GM10847 (cell line): ENCODE results near the gene DSCAML1.

ENCODE experiments used
- POLR2A ChIP-seq: IDR thresholded peaks from 2 replicates; pipeline ENCODE4 v1.6.1; 2011; ENCODE audit not compliant: insufficient read length; ENCODE audit errors: extremely low read depth

The DSCAML1 gene

DNA sequence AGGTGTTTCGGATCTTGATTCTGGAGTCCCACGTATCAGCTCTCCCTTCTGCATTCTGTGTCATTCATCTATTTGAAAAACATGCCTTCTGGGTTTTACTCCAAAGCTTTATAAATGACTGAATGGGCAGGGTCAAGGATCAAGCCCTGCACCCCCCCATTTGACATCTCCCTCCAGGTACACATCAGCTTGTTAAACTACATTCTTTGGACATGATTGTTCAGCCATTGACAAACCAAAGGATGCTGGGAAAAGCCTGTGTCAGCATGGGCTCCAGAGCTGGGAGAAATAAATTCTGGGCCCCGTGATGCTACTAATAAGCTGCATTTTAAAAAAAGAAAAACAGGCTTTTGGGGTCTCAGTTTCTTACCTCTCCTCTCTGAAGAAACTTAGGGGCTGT lies 103.7 kb downstream of the DSCAML1 start:
- TF ChIP-seq POLR2A, result no peak

DNA sequence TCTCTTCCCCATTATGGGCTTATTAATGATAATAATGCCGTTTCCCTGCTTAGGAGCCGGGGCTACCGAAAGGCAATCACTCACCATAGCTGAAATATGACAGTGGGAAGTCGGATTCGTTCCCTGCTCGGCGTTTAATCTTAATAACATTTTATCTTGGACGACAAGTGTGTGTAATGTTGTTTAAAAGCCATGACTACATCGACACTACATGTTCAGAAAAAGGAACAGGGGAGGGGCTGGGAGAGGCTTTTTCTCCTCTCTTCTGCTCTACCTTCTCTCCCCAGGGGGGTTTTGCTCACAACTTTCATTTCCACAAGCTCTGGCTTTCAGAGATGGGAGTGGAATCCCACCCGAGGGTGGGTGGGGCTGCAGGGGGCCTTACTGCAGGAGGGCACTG lies 105.5 kb downstream of the DSCAML1 start:
- no peak for TF ChIP-seq POLR2A

DNA sequence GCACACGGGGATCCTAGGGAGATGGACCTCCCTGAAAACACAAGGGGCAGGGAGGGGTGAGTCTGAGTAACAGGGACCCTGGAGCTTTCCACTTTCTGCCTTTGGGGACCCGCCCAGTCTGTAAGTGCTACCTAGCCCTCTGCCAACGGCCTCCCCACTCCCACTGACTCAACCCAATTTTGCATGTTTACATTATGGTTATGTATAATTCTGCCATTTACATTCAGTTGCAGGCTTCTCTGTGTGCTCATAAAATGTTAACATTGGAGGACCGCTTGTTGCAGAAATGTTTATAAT lies 105.8 kb downstream of the DSCAML1 start:
- TF ChIP-seq POLR2A, result no peak

DNA sequence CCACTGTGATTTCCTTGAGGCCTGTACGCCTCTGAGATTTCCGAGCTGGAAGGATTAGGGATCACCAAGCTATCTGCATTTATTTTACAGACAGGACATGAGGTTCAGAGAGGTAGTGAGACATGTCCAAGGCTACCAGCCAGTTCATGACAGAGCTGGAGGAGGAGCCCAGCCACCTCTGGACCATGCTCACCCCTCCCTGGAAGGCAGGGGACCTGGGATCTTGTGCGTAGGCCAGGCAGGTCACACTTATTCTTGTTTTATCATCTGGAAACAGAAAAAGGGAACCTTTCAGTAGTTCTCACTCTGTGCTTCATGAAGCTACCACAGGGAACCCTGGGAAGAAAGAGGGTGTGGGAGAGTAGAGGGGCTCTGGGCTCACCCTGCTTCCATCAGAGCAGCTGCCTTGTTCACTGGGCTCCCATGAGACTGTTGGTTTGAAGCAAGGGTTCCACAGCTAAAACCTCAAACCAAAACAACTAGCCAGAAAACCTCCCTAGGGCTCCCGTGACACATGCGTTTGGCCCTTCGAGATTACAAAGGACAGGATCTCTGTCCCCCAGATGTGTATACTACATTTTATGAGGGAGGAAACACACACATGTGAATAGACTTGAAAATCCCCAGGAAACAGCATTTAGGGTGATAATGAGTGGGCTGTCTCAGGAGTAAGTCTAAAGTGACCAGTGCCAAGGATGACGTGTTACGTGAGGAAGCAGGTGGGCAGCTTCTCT lies 106.4 kb downstream of the DSCAML1 start:
- no peak for TF ChIP-seq POLR2A

DNA sequence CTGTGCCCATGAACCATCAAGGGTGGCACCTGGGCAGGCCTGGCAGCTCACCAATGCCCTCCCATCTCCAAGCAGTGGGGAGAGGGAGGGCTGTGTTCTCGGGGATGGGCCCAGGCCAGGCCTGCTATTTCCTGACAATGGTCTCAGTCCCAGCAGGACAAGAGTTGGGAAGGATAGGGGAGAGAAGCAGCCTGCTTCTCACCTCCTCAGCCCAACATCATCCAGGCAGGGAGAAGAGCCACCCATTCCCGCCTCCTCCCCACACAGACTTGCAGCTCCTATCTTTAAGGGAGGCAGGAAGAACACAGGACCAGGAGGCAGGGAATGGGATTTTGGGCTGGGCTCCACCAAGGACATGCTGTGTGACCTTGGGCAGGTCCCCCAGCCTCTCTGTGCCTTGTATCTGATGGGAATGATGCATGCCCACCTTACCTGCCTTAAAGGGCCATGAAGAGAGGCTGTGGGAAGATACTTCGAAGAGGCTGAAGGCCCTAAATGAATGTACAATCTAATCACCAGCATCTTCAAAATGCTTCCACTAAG lies 108.7 kb downstream of the DSCAML1 start:
- no peak for TF ChIP-seq POLR2A

DNA sequence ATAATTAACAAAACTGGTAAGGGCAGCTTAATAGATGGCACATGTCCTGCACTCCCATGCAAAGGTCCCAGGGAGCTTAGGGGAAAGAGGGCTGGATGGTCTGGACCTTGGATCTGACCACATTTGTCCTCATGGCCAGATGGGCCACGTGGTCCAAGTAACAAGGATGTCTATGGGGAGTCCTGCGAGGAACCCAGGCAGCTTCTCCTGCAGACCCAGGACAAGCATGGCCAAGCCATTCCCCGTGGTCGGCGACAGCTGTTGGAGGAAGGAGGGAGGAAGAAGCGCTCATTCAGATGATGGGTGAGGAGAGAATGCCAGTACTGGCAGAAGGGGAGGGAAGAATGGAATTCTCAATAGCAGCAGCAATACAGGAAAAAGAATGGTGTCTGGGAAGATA lies 109.2 kb downstream of the DSCAML1 start:
- no peak for TF ChIP-seq POLR2A

DNA sequence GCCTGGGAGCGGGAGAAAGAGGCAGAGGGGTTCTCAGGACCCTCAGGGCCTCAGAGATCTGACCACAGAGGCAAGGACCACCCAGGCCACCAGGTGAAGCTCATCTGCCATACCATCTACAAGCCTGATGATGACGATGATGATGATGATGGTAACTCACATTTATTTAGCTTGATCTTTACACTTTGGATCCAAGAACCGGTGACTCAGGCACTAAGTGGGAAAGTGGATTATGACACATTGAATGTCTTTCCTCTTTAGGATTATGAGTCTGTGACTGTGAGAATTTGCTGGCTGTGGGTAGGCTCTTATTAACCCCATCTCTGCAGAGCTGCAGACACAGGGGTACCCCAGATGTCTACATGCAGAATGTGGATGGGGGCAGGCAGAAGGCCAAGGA lies 110.3 kb downstream of the DSCAML1 start:
- no peak for TF ChIP-seq POLR2A

DNA sequence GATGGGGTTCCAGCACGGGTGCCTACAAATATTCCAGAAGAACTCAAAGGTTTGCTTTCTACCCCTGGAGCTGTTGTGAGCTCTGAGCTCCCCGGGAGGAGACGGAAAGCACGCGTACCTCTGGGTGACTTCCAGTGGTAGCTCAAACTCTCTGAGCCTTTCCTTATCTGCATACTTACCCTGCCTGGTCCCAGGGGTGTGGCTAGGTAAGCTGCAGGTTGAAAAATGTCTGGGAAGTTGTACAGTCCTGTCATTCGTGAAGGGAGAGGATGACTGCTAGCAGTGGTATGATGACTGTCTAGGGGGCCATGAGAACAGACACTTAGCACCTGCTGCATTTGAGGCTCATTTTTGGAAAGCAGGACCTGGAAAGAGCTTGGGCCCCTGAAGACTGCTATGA lies 111.5 kb downstream of the DSCAML1 start:
- no peak for TF ChIP-seq POLR2A

DNA sequence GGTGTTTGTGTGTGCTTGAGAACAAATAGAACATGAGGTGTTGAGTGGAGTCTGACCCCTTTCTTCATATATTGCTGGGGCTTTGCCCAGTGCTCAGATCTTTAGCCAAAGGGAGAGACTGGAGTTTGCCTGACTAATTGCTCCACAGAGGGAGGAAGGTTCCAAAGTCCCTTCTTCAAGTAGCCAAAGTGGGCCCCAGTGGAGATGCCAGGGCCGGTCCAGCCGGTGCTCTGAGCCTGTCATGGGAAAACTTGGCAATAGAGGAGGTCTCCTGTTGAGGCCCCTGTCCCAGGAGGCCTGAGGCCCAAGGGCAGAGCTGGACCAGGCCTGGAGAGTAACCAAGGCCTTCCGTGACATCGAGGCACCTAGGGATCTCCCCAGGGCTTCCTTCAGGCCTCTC lies 112.3 kb downstream of the DSCAML1 start:
- TF ChIP-seq POLR2A, result no peak

DNA sequence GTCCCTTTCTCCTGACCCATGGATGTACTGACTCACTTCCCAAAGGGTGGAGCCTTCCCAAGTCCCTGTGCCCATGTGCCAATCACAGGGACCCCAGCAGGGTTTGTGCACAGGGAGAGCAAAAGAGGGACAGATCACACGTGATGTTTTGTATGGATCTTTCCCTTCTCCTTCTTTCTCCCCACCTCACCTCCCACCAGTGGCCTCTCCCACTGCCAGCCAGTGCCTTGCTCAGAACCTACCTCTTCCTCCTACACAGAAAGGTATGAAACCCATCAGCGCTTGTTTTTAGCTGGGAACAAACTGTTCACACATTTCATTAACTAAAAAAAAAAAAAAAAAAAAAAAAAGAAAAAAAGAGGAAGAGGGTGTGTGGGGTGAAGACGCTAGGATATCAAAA lies 112.9 kb downstream of the DSCAML1 start:
- TF ChIP-seq POLR2A, result no peak

DNA sequence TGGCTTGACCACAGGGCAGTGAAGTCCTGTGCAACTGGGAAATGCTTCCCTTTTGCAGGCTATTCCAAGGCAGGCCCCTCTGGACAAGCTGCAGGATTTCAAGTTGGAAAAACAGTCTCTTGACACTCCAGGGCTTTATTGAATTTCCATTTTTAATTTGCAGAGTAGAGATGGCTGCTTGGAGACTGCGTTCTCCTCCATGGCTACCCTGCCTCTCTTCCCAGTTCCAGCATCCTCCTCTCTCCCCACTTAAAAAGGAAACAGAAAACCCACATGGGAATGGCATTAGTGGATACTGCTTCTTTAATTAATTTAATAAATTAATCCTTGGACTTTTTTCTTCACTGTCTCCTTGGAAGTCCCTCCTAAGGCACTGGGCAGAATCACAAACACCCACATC lies 115.6 kb downstream of the DSCAML1 start:
- TF ChIP-seq POLR2A, result no peak

DNA sequence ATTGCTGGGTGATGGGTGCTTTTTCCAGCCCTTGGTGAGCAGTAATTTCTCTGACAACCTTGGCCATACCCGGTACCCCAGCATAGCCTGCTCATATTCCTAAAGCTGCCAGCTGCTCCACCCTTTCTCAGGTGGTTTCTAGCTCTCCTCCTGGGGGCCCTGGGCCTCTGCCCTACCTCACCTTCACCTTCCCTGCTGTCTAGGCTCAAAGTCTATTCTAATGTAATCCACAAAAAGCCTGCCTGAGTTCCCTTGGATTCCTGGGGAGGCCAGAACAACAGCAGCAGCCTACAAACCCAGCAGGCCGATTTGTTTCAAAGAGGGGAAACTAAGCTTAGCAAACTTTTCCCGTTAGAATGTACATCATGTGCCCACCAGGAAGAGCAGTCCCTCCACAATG lies 117.6 kb downstream of the DSCAML1 start:
- no peak for TF ChIP-seq POLR2A

DNA sequence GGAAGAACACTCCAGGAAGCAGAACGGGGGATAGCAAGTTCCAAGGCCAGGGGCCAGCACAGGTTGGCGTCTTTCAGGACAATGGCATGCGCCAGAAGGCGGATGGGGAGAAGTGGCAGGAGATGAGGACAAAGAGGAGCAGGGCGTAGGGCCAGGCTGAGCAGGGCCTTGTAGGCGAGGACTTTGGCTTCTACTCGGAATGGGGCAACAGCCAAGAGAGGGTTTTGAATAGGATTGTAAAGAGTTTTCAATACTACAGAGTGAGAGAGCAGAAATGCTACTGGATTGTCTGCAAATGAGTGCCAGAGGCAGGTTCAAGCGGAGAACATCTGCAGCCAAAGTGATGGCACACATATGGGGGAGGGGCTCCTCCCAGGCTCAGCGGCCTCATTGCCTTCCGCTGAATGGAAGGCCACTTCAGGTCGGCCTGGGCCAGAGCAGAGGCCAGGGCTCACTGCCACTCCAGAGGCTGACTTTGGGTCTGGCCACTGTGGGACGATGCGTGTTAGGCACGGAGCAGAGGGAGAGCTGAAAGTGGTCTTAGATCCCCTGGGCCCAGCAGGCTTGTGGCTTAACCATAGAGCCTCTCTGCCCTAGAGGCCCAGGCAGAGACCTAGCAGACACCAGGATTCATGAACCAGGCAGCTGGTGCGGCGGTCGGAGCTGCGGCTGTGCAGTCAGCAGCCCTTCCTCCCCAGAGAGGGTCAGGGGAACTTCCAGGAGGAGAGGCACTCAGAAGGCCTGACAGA lies 118.2 kb downstream of the DSCAML1 start:
- no peak for TF ChIP-seq POLR2A

DNA sequence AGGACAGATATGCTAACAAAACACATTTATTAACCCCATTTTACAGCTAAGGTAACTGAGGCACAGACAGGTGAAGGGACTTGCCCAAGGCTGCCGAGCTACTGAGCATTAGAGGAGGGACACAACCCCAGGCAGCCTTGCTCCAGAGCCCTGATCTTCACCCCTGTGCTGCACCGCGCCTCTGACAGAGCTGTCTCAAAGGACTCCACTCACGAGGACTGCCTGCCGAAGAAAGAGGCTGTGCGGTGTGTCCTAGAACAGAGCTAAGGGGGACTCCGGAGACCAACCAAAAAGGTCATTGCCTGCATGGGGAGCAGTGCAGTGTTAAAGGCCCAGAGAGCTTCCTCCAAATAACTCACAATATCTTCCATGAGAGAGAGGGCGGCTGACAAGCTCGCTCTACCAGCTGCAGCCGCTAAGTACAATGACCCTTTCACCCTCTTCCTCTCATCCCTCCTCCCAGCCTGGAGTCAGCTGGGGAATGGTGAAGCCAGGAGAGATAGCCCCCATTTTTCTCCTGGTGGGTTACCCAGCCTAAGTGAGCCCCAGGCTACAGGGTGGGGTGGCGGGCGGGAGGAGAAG lies 119.2 kb downstream of the DSCAML1 start:
- no peak for TF ChIP-seq POLR2A

DNA sequence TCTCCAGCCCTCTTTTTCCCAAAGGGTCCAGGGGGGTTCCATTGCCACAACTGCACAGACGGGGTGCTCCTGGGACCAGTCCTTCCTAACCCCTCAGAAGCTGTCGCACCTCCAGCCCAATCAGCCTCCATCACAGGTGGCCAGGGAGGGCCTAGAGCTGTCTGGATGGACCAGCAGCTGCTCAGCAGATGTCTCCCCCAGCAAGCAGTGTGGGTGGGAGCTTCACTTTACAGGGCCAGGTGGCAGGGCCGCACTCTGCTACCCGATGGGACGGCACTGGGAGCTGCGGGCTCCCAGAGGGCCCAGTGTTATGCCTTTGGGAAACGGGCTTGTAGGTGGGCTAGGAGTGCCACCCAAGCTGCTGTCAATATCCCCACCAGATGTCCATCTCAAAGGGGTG lies 120.5 kb downstream of the DSCAML1 start:
- no peak for TF ChIP-seq POLR2A

DNA sequence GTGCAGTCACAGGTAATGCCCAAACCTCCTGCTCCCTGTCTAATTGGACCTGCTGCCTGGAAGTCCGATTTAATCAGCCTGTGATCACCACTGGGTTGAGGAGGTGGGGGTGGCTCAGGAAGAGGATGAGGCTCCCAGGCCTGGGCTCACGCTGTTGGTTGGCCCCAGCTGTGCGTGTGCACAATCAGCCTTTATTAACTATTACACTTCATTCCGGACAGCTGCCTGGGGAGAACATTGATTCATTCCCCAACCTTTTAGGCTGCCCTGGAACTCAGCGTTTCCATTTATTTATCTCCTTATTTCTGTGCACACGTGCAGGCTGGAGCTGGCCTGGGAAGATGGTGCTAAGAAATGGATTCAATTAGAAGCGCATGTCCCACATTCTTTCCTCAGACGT lies 123.4 kb downstream of the DSCAML1 start:
- no peak for TF ChIP-seq POLR2A
